Measurements from ENCODE around the gene TMEM208.

TMEM208 gene

DNA sequence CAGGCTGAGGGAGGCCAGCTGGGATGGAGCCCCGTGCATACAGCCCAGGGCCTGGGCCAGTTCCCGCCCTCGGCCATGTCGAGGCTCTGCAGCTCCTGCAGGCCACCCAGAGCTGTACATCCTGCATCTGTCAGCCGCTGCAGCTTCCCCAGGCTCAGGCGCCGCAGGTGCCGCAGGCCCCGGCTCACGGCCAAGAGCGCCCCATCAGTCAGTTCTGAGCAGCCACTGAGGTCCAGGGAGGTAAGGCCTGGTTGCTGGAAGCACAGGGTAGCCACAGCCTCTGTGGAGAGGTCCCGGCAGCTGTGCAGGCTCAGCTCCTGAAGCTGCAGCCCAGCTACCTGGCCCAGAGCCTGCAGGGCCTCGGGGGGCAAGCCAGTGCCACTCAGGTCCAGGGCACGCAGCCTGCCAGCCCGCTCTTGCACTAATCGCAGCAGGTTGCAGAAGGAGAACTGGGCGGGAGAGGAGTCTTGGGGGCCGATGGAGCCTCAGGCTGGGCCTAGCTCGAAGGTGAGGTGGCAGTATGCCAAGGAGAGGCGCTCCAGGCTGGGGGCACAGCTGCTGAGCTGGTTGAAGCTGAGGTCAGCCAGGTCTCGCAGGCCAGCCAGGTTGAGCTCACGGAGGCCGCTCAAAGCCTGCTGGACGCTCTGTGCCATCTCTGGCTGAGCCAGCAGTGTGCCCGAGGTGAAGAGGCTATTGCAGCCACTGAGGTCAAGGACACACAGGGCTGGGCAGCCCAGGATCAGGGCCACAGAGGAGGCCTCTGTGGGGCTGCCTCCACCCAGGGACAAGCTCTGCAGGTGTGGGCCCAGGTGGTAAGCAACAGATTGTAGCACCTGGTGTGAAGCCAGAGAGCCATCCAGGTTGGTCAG, 16.6 kb upstream of the TMEM208 start:
- no peak for DNase-seq

DNA sequence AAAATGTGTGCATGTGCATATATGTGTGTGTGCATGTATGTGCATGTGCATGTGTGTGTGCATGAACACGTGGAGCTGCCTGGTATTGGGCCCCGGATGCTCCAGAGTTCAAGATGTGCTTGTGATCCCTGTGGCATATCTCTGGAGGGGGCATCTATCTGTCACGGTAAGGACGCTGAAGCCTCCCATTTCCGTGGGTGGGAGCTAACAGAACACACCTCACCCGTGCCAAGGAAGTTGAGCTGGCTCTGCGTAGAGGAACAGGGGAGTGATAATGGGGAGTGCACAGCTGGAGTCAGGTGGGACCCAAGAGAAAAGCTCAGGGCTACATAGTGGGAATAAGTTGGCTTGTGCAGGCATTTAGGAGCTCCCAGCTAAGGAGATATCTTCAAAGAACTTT, 15.3 kb upstream of the TMEM208 start:
- no peak for DNase-seq

DNA sequence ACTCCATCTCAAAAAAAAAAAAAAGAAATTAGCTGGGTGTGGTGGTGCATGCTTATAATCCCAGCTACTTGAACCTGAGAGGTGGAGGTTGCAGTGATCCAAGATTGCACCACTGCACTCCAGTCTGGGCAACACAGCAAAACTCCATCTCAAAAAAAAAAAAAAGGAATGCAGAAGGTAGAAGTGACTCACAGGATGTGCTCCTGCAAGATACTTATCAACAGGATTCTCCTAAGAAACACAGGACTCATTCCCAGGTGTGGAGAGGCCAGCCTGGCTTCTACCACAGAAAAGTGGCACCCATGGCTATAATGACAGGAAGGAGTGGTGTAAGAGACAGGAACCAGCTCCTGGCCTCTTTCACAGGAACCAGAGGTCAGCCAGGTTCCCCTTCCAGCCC, 14.2 kb upstream of the TMEM208 start:
- DNase-seq: no peak

DNA sequence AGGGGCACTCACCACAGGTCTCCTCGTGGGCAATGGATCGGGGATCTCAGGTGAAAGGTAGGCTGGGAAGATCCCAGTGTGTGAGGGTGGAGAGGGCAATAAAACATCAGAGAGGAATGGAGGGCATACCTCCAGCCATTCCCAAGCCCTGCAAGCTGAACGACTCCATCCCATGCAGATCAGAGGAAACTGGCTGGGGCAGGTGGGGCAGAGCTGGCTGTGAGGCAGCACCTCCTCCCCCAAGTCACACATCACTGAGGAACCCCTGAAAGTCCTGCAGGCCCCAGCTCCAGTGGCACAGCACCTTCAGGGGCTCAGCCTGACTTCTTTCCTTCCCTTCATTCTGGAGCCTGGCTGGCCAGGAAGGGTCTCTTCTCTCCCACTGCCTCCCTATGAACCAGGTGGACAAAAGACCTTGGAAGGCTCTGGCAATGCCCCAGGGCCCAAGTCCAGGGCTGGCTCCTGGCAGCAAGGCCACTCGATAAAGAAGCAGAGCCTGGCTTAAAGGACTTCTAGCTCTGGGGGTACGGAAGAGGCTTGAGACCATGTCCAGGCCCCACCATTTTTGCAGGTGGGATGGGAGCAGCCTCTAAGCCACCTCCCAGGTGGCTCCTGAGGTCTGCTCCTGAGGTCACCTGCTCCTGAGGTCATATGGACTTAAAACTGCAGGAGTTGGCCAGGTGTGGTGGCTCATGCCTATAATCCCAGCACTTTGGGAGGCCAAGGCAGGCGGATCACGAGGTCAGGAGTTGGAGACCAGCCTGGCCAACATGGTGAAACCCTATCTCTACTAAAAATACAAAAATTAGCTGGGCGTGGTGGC, 13.5 kb upstream of the TMEM208 start:
- DNase-seq: no peak

DNA sequence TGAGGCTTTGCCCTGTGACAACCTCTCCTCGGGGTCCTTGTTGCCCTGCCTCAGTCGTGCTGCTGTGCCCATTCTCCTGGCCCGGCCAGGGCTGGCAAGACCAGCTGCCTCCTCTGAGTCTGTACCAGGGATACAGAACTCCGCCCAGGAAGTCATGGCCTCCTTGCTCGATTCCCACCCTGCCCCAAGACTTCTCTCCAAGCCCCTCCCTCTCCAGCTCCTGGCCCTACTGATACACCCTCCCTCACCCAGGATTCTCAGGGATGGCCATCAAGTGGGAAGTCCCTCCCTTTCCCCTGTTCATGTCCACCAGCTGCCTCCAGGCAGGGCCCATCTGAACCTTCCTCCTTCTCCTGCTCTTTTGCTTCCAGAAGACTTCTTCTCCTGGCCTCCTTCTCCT, 11.2 kb upstream of the TMEM208 start:
- DNase-seq: no peak

DNA sequence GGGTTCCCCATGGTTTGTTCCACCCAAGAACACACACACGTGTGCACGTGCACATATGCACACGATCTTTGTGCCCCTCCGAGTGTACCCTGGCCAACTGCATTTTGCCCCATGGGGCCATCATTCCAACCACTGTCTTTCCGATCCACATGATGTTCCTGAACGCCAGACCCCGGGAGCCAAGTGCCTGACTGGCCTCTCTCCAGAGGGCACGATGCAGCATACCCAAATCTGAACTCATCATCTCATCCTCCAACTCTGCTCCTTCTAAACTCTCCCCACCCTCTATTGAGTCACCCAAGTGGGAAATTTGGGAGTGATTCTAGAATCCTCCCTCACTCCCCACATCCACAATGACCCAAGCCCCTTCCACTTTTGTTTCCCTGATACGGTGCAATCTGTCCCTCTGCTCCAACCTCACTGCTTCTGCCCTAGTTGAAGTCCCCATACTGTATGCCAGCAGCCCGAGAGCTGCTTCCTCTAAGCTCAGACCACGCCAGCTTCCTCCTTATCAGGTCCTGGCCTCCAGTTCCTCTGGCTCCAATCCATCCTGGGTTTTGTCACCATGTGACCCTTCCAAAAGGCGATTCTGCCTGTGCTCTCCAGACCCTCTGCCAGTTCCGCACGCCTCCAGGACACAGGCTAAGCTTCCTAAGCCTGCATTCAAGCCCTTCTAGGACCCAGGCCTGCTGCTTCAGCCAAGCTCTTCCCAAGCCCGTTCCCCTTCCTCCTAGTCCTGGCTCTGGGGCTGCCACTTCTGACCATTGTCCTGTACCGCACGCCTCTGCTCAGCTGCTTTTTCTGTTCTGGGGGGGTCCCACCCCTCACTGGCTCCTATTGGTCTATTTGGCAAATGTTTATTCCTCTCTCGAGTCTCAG, 10.1 kb upstream of the TMEM208 start:
- no peak for DNase-seq

DNA sequence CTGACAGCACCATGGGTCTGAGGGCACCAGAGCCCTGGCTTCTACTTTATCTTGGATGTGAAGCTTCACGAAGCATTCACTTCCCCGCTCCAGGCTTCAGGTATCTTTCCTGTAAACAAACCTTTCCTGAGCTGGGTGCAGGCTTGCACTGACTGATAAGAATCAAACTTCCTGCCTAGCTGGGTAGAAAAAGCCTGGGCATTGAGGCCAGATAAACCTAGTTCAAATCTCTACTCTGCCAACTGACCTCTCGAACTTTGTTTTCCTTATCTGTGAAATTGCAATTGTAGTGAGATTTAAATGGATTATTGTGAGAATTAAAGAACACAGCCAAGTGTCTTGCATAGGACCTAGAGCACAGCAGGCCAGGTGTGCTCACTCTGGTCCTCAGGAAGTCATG, 2.9 kb upstream of the TMEM208 start:
- no peak for DNase-seq

DNA sequence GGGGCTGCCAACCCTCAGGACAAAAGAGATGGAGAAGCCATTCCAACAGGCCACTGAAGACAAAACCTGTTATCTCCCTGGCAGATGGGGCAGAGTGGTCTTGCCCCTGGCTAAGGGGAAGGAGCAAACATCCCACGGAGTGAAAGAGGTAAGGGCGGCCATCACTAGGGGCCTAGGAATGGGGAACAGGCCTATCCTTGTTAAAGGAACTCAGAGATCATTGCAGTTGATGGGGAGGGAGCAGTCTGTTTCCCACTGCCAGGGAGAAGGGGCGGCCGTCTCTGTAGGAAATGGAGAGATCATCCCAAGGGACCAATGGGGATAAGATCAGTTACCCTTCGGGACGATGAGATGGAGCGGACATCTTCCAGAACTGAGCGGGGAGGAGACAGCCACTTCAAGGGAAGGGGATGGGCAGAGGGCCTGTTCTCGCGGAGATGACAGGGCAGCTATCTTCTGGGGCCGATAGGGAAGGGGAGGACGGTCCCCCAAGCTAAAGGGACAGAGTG, 581 bp upstream of the TMEM208 start:
- no peak for DNase-seq

DNA sequence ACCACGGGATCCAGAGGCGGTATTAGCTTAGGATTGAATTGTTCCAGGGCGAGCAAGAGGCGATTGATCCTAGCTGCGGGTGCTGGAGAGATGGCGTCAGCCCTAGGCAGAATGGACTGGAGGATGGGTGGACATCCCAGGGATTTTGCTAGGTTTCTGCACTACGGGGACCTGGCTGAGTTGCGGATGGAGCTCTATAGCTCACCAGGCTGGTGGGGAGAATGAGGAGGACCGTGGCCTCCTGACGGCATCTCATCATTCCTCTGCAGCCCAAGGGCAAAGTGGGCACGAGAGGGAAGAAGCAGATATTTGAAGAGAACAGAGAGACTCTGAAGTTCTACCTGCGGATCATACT, 614 bp downstream of the TMEM208 start:
- no peak for DNase-seq

DNA sequence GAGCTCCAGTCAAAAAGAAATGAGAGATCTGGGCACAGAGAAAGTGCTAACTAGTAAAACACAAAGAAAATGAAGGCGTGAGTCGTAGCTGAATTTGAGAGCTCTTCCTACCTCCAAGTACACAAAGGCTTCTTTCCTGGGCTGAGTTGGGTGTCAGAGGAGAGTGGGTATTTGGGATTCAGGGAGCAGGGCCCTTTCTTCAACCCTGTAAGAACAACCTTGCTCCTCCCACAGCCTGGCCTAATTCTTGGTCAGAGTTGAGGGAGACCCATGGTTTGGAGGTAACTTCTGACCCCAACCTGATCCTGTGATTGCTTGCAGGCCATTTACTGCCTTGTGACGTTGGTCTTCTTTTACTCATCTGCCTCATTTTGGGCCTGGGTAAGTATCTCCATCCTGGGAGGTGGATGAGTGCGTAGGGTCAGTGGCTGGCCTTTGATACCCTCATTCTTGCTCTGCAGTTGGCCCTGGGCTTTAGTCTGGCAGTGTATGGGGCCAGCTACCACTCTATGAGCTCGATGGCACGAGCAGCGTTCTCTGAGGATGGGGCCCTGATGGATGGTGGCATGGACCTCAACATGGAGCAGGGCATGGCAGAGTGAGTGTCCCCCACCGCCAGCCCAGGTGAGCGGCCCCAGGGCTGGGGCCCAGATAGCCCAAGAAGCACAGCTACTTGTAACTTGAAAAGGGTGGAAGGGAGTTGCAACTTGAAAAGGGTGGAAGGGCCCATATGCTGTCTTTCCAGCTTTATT, 1.3 kb downstream of the TMEM208 start:
- no peak for DNase-seq

DNA sequence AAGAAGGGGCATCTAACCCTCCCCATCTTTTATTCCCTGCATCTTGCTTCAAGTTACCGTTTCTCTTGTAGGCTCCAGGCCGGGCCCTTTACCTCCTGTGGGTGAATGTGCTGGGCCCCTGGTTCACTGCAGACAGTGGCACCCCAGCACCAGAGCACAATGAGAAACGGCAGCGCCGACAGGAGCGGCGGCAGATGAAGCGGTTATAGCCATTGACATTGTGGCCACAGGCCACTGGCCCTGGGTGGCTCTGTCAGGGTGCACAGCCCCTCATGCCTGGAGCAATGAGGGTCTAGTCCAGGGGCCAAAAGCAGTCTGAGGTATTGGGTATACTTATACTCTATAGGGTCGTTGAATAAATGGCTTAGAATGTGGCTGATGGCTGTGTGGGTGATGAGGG, 2.0 kb downstream of the TMEM208 start:
- DNase-seq: no peak

DNA sequence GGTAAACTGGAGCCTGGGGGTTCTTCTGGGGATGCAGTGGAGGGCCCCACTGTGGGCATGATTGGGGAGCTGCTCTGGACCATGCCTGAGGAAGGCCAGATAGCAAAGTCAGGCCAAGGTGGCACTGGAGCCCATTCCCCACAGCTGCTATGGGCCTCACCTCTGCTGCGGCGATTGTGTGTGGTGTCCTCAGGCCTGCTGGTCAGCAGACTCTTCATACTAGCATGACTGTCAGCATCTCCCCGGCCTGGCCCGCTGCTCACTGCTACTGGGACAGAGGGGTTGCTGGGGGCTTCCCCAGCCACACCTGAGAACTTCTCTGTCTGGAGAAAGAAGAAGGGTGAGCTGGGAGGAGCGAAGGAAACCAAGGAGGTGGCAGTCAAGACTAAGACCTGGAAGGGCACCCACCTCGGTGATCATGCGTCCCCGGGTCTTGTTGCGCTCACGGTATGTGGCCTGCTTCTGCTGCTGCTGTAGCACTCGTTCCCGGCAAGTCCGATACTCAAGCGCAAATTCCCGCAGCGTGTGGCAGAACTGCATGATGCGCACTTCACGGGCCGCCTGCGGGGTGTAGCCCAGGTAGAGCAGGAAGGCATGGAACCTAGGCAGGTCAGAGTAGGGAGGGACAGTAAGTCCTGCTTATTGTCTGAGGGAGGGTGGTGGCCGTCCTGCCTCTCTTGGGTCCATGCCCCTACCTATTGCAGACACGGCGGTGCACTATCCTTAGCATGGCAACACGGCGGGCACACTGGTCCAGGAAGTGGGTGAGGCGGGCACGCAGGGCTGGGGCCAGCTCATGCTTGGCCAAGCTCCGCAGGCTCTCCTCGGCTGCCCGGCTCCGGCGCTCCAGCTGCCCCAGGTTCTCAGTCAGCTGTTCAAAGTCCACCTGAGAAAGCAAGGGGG, 3.2 kb downstream of the TMEM208 start:
- DNase-seq: no peak

DNA sequence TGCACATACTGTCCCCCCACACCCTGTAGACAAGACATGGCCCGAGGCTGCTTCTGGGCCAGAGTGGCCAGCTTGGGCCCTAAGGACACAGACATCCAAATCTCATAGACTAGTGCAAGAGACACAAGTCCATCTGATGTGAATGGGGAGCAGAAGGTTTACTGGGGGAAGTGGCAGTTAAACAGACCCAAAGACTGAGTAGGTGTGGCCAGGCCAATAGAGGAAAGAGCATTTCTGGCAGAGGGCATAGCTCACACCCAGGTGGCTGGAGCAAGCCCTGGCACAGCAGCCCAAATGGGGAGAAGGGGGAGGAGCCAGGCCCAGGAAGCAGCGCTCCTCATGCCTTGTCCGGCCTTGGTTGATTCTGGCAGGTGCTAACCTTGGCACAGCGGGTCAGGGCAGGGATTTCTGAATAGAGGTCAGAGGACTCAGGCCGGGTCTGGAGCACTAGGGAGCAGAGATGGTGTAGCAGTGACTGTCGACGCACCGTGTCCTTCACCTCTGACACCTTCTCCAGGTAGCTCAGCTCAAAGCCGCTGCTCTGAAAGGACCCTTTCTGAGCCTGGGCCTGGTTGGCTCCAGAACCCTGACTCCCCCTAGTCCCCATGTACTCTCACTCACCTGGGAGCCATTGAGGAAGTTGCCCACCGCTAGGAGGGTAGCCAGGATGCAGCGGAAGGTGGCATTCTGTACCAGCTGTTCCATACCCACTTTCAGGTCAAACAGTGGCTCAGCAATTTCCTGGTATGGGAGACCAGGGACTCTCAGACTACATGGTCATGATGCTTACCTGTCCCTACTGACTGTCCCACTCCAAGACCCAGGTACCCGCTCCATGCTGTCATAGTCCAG, 4.1 kb downstream of the TMEM208 start:
- DNase-seq: no peak

DNA sequence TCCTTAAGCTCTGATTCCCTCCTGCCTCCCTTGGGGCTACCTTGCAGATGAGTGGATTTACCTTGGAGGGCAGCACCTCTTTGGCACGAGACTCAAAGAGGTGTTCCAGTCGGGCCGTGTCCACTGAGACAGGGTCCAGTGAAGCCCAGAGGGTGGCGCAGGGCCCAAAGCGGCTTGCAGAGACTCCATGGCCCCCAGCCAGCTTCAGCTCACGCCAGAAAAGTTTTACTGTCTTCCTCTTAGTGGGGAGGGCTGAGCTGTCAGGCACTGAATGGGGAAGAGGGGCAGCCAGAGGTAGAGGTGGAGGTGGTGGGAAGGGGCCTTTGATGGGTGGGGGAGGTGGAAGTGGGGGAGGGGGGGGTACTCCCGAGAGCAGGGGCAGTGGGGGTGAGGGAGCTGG, 6.7 kb downstream of the TMEM208 start:
- DNase-seq: no peak

DNA sequence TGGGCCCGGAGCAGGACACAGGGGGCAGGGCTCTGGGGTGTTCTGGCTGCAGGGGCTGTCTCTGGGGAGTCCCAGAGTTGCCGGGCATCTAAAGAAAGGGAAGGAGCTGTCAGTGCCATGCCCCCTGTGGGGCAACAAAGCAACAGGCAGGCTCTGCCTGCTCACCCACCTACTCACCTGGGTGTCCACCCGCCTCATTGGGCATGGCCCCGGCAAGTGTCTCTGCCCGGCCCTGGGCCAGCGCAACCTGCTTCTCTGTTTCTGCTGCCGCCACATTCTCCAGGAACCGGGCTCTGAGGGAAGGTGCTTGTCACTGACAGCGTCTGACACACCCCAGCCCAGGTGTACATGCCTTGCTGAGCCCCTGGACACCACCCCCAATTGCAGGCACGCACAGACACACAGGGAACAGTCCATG, 7.3 kb downstream of the TMEM208 start:
- no peak for DNase-seq

DNA sequence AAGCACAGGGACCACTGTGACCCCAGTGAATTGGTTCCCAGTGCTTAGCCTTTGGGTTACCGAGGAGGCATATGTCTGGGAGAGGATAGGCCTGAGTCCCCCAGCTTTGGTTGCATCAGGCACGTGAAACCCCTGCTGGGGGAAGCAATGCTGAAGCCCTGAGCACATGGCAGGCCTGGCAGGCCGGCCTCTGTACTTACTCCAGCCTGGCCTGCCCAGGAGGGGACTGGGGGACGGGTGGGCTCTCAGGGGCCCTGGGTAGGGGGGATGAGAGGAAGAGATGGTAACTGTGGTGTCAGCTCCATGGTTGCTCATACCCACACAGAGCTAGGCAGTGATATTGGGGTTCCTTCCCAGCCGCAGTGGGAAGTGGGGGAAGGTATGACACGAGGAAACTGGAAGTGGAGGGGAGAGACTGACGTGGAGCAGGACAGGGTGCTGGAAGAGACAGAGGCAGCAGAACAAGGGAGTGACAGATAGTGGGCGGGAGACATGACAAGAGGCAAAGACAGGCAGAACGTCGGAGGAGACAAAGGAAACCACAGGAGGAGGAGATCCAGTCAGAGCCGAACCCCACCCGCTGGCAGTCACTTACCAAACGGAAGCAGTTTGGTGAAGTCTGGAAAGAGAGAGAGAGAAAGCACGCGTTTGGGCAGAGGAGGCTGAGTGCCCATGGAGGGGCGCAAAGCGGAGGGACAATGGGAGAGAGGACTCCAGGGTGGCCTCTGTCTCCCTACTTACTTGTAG, 9.1 kb downstream of the TMEM208 start:
- DNase-seq: peak; percentile 74

DNA sequence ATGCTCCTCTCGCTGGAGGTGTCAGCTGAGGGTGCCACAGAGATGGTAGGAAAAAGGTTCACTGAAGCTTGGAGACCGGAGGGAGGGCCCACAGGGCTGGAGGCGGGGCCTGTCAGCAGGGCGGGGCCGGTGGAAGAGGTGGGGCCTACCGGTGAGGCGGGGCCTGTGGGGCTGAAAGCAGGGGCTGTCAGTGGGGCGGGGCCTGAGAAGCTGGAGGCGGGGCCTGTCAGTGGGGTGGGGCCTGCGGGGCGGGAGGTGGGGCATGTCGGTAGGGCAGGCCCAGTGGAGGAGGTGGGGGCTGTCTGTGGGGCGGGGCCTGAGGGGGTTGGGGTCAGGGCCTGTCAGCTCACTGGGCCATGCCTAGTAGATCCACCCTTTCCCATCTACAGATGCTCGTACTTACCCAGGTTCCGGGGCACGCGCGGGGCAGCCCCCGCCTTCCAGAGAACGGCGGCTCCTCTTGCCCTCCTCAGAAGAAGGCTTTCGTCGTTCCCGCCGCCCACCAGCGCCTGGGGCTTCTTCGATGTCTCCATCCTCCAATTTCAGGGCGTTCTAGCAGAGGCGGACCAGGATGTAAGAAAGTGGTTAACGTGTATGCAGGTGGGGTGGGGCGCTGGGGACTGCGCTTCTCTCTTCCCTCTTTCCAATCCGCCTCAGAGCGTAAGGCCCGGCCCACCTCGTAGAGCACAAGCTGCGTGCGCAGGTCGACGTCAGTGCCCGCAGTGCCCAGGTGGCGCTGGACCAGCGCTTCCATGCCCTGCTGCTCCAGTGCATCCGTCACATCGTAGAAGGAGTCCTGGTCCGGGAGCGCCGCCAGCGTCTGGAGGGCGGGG, 9.8 kb downstream of the TMEM208 start:
- peak; percentile 89 for DNase-seq

All from activated CD4-positive, alpha-beta T cell treated with anti-CD3 and anti-CD28 coated beads, Interleukin-2, amount 50 U/mL, for 16 hours (primary cell).